Measurements from ENCODE around the gene MINDY4B.

MINDY4B gene

GRCh38 chr3:150897592-150897991 is 7.6 kb downstream of the MINDY4B start:
- FAIRE-seq (no peak), DNase-seq (ENCODE audit: insufficient read length) (no peak)
- no peak for TF ChIP-seq TAF1 (IDR thresholded peaks at IDR 0.05; ENCODE audit: borderline replicate concordance, low read depth, low read length)
- no peak for TF ChIP-seq POLR2AphosphoS5 (IDR thresholded peaks at IDR 0.05; ENCODE audit: low read depth, low read length)
- no peak for TF ChIP-seq POLR2A (IDR thresholded peaks at IDR 0.05; ENCODE audit: low read depth, low read length)

- no peak for DNase-seq (ENCODE audit: insufficient read length)
- TF ChIP-seq POLR2AphosphoS5 (IDR thresholded peaks at IDR 0.05; ENCODE audit: low read depth, low read length), result no peak
- no peak for FAIRE-seq
Observed at GRCh38 chr3:150890831-150891230, 14.4 kb downstream of the MINDY4B start.

GRCh38 chr3:150890295-150890694 is 14.9 kb downstream of the MINDY4B start:
- DNase-seq (ENCODE audit: insufficient read length) (no peak), FAIRE-seq (no peak)
- TF ChIP-seq POLR2AphosphoS5 (IDR thresholded peaks at IDR 0.05; ENCODE audit: low read depth, low read length), result no peak

GRCh38 chr3:150889106-150889505 is 16.1 kb downstream of the MINDY4B start:
- TF ChIP-seq POLR2A (IDR thresholded peaks at IDR 0.05; ENCODE audit: low read depth, low read length) (no peak), POLR2AphosphoS5 (IDR thresholded peaks at IDR 0.05; ENCODE audit: low read depth, low read length) (no peak), TAF1 (IDR thresholded peaks at IDR 0.05; ENCODE audit: borderline replicate concordance, low read depth, low read length) (no peak)
- no peak for FAIRE-seq

GRCh38 chr3:150887031-150887430 is 18.2 kb downstream of the MINDY4B start:
- DNase-seq (ENCODE audit: insufficient read length) (no peak), FAIRE-seq (no peak)
- no peak for TF ChIP-seq TAF1 (IDR thresholded peaks at IDR 0.05; ENCODE audit: borderline replicate concordance, low read depth, low read length)
- no peak for TF ChIP-seq POLR2A (IDR thresholded peaks at IDR 0.05; ENCODE audit: low read depth, low read length)
- TF ChIP-seq POLR2AphosphoS5 (IDR thresholded peaks at IDR 0.05; ENCODE audit: low read depth, low read length), result no peak

More at GRCh38 chr3:150889106-150889505, 16.1 kb downstream of the MINDY4B start:
- no peak for DNase-seq (ENCODE audit: insufficient read length)

- DNase-seq (ENCODE audit: insufficient read length) (no peak), FAIRE-seq (no peak)
- no peak for TF ChIP-seq TAF1 (IDR thresholded peaks at IDR 0.05; ENCODE audit: borderline replicate concordance, low read depth, low read length)
- no peak for TF ChIP-seq POLR2A (IDR thresholded peaks at IDR 0.05; ENCODE audit: low read depth, low read length)
- TF ChIP-seq POLR2AphosphoS5 (IDR thresholded peaks at IDR 0.05; ENCODE audit: low read depth, low read length), result no peak
Observed at GRCh38 chr3:150885535-150885934, 19.7 kb downstream of the MINDY4B start.

- TF ChIP-seq POLR2A (IDR thresholded peaks at IDR 0.05; ENCODE audit: low read depth, low read length), result no peak
- no peak for TF ChIP-seq TAF1 (IDR thresholded peaks at IDR 0.05; ENCODE audit: borderline replicate concordance, low read depth, low read length)
- no peak for TF ChIP-seq POLR2AphosphoS5 (IDR thresholded peaks at IDR 0.05; ENCODE audit: low read depth, low read length)
- no peak for DNase-seq (ENCODE audit: insufficient read length)
- FAIRE-seq, result no peak
Observed at GRCh38 chr3:150878996-150879575, 26.2 kb downstream of the MINDY4B start.

- no peak for FAIRE-seq
Observed at GRCh38 chr3:150878290-150878689, 26.9 kb downstream of the MINDY4B start.

GRCh38 chr3:150877303-150877702 is 27.9 kb downstream of the MINDY4B start:
- TF ChIP-seq POLR2AphosphoS5 (IDR thresholded peaks at IDR 0.05; ENCODE audit: low read depth, low read length), result no peak
- FAIRE-seq (no peak), DNase-seq (ENCODE audit: insufficient read length) (no peak)

More at GRCh38 chr3:150878290-150878689, 26.9 kb downstream of the MINDY4B start:
- no peak for DNase-seq (ENCODE audit: insufficient read length)
- TF ChIP-seq TAF1 (IDR thresholded peaks at IDR 0.05; ENCODE audit: borderline replicate concordance, low read depth, low read length) (no peak), POLR2A (IDR thresholded peaks at IDR 0.05; ENCODE audit: low read depth, low read length) (no peak), POLR2AphosphoS5 (IDR thresholded peaks at IDR 0.05; ENCODE audit: low read depth, low read length) (no peak)

GRCh38 chr3:150876611-150877265 is 28.5 kb downstream of the MINDY4B start:
- DNase-seq (ENCODE audit: insufficient read length) (no peak), FAIRE-seq (no peak)
- TF ChIP-seq TAF1 (IDR thresholded peaks at IDR 0.05; ENCODE audit: borderline replicate concordance, low read depth, low read length) (no peak), POLR2AphosphoS5 (IDR thresholded peaks at IDR 0.05; ENCODE audit: low read depth, low read length) (no peak), POLR2A (IDR thresholded peaks at IDR 0.05; ENCODE audit: low read depth, low read length) (no peak)

- FAIRE-seq, result peak; percentile 54
Observed at GRCh38 chr3:150875548-150875947, 29.7 kb downstream of the MINDY4B start.

GRCh38 chr3:150874666-150875219 is 30.5 kb downstream of the MINDY4B start:
- DNase-seq (ENCODE audit: insufficient read length) (no peak), FAIRE-seq (peak; percentile 5)
- no peak for TF ChIP-seq POLR2AphosphoS5 (IDR thresholded peaks at IDR 0.05; ENCODE audit: low read depth, low read length)
- no peak for TF ChIP-seq POLR2A (IDR thresholded peaks at IDR 0.05; ENCODE audit: low read depth, low read length)
- TF ChIP-seq TAF1 (IDR thresholded peaks at IDR 0.05; ENCODE audit: borderline replicate concordance, low read depth, low read length), result no peak

More at GRCh38 chr3:150875548-150875947, 29.7 kb downstream of the MINDY4B start:
- TF ChIP-seq TAF1 (IDR thresholded peaks at IDR 0.05; ENCODE audit: borderline replicate concordance, low read depth, low read length), result no peak
- no peak for TF ChIP-seq POLR2A (IDR thresholded peaks at IDR 0.05; ENCODE audit: low read depth, low read length)
- no peak for TF ChIP-seq POLR2AphosphoS5 (IDR thresholded peaks at IDR 0.05; ENCODE audit: low read depth, low read length)
- no peak for DNase-seq (ENCODE audit: insufficient read length)

Data from GM12892 (cell line).